Smooth muscle cell (in vitro differentiated cells): ENCODE results near the gene CADPS2. TPM values are rescaled to one million over a fixed set of nuclear protein-coding genes. Genes with fewer than 3 reads are reported as not detected.

ENCODE experiments used
- DNase-seq: peaks from one replicate; lab custom pipeline; 2025; ENCODE audit not compliant: unreplicated experiment; lab: John Stamatoyannopoulos, UW
- H2AFZ ChIP-seq: fragments of 200-600 bp; sonication (generic); 2 replicates; pipeline ENCODE4 v1.6.0; 2016; ENCODE audit warnings: antibody characterized with exemption, low read depth, mild to moderate bottlenecking
- H3F3A ChIP-seq: fragments of 200-600 bp; sonication (generic); 2 replicates; pipeline ENCODE4 v1.6.0; 2017; ENCODE audit warnings: antibody characterized with exemption, low read depth
- H3K27ac ChIP-seq: fragments of 200-600 bp; sonication (generic); 2 replicates; pipeline ENCODE4 v1.5.1; 2016; ENCODE audit warnings: low read depth, mild to moderate bottlenecking
- H3K27me3 ChIP-seq: fragments of 200-600 bp; sonication (generic); 2 replicates; pipeline ENCODE4 v1.6.1; 2016; ENCODE audit warnings: low read depth, mild to moderate bottlenecking
- H3K36me3 ChIP-seq: fragments of 200-600 bp; sonication (generic); 2 replicates; pipeline ENCODE4 v1.5.1; 2016; ENCODE audit warnings: low read depth
- H3K4me1 ChIP-seq: fragments of 200-600 bp; sonication (generic); 2 replicates; pipeline ENCODE4 v1.5.1; 2016; ENCODE audit warnings: low read depth
- H3K4me2 ChIP-seq: fragments of 200-600 bp; sonication (generic); 2 replicates; pipeline ENCODE4 v1.6.0; 2016; ENCODE audit warnings: mild to moderate bottlenecking
- H3K4me3 ChIP-seq: fragments of 200-600 bp; sonication (generic); 2 replicates; pipeline ENCODE4 v1.5.1; 2016; ENCODE audit warnings: mild to moderate bottlenecking
- H3K79me2 ChIP-seq: fragments of 200-600 bp; sonication (generic); 2 replicates; pipeline ENCODE4 v1.6.0; 2016; ENCODE audit warnings: low read depth, mild to moderate bottlenecking
- H3K9ac ChIP-seq: fragments of 200-600 bp; sonication (generic); 2 replicates; pipeline ENCODE4 v1.6.0; 2016; ENCODE audit warnings: low read depth
- H3K9me3 ChIP-seq: fragments of 200-600 bp; sonication (generic); replicated peaks from 2 replicates; pipeline ENCODE4 v1.5.1; 2016; ENCODE audit warnings: low read depth
- H4K20me1 ChIP-seq: fragments of 200-600 bp; sonication (generic); 2 replicates; pipeline ENCODE4 v1.6.0; 2016; ENCODE audit warnings: low read depth
- CTCF ChIP-seq: fragments of 200-600 bp; sonication (generic); IDR thresholded peaks from 2 replicates; pipeline ENCODE4 v1.5.1; 2017; ENCODE audit warnings: borderline replicate concordance, mild to moderate bottlenecking, antibody characterized with exemption; ENCODE audit not compliant: insufficient read depth, poor library complexity, severe bottlenecking
- WGBS: methylation state at CpG from one replicate; pipeline ENCODE4 v1.1.7; 2016; ENCODE audit warnings: low lambda C conversion rate; 5-methylcytosine and 5-hydroxymethylcytosine counted together
- polyA plus RNA-seq: library from polyadenylated mRNA; unstranded; fragments of >200 nt; fragmentation: Nextera tagmentation; extraction: Ambion mirVana; gene quantifications from 2 replicates; pipeline ENCODE4 v1.2.1, GENCODE V29; 2016
- total RNA-seq: library from RNA; depleted of rRNA; stranded (reverse); fragments of >200 nt; gene quantifications from 2 replicates; pipeline ENCODE4 v1.2.3, GENCODE V29; 2014

CADPS2 gene
- total and polyA plus RNA-seq, 2 experiments from 2014 or later: 8.5 to 15.6 TPM

DNA sequence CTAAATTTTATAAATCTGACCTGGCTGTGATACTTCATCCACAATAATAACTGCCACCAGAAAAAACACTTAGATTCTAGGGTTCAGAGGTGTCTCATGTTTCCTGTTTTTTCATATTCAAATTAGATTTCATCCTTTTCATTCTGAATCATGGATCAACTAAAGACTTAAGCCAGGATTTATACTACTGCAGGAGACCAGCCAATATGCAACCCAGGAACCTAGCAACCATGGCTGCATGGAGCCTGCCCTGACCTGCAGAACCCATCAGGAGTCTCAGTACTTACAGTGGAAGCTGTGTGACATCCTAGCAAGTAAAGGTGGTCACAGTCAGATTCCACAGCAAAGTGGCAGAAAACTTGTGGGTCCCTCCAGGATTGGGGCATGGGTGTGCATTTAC is 143.0 kb downstream of the CADPS2 start:
- no peak overlapping the region for H3K27ac ChIP-seq
- H3K27me3 ChIP-seq: no peaks in the 10 kb centered on the region
- no peaks in the 10 kb centered on the region for H3K36me3 ChIP-seq
- H3K4me1 ChIP-seq: peaks cover 17% of the 10 kb centered on the region
- no peaks in the 10 kb centered on the region for H4K20me1 ChIP-seq
- H3K9me3 ChIP-seq: no peaks in the 10 kb centered on the region
- no peak overlapping the region for H2AFZ ChIP-seq
- no peak for TF ChIP-seq CTCF
- no peaks in the 10 kb centered on the region for H3K79me2 ChIP-seq
- peaks cover 5% of the 10 kb centered on the region for H3F3A ChIP-seq
- H3K4me3 ChIP-seq: no peak overlapping the region
- H3K9ac ChIP-seq: no peak overlapping the region
- DNase-seq: no peak
- no peak overlapping the region for H3K4me2 ChIP-seq

GRCh38 chr7:122738947-122739346 is 147.3 kb downstream of the CADPS2 start:
- WGBS: 42% methylated on average over 2 of the region's 2 CpGs
- no peaks in the 10 kb centered on the region for H4K20me1 ChIP-seq
- no peaks in the 10 kb centered on the region for H3K36me3 ChIP-seq
- H2AFZ ChIP-seq: no peak overlapping the region
- peak overlapping the region; percentile 62 for H3K4me2 ChIP-seq
- H3K9ac ChIP-seq: no peak overlapping the region
- no peak overlapping the region for H3K27ac ChIP-seq
- no peak overlapping the region for H3K4me3 ChIP-seq
- H3K9me3 ChIP-seq: no peaks in the 10 kb centered on the region
- no peak for DNase-seq
- peaks cover 18% of the 10 kb centered on the region for H3K4me1 ChIP-seq
- peaks cover 7% of the 10 kb centered on the region for H3F3A ChIP-seq
- H3K27me3 ChIP-seq: no peaks in the 10 kb centered on the region
- no peaks in the 10 kb centered on the region for H3K79me2 ChIP-seq
- TF ChIP-seq CTCF: no peak

- Histone ChIP-seq H3K4me2 (peak overlapping the region; percentile 30), H3K27ac (no peak overlapping the region), H3K4me3 (no peak overlapping the region), H4K20me1 (no peaks in the 10 kb centered on the region), H2AFZ (no peak overlapping the region), H3K9ac (no peak overlapping the region), H3K9me3 (no peaks in the 10 kb centered on the region), H3K27me3 (no peaks in the 10 kb centered on the region), H3K79me2 (no peaks in the 10 kb centered on the region), H3F3A (peaks cover 7% of the 10 kb centered on the region), H3K4me1 (peaks cover 18% of the 10 kb centered on the region), H3K36me3 (no peaks in the 10 kb centered on the region)
- no peak for DNase-seq
- TF ChIP-seq CTCF: no peak
- 73% methylated on average over 1 of the region's 1 CpG for WGBS
Observed at GRCh38 chr7:122736183-122736582, 150.1 kb downstream of the CADPS2 start.

- H3F3A ChIP-seq: no peaks in the 10 kb centered on the region
- H3K27me3 ChIP-seq: no peaks in the 10 kb centered on the region
- no peaks in the 10 kb centered on the region for H4K20me1 ChIP-seq
- no peak overlapping the region for H3K27ac ChIP-seq
- no peak for TF ChIP-seq CTCF
- H3K4me1 ChIP-seq: peaks cover 3% of the 10 kb centered on the region
- no peaks in the 10 kb centered on the region for H3K36me3 ChIP-seq
- DNase-seq: no peak
- H3K79me2 ChIP-seq: no peaks in the 10 kb centered on the region
- no peak overlapping the region for H3K4me3 ChIP-seq
- no peak overlapping the region for H3K9ac ChIP-seq
- WGBS: 69% methylated on average over 1 of the region's 1 CpG
- no peak overlapping the region for H2AFZ ChIP-seq
- no peak overlapping the region for H3K4me2 ChIP-seq
- no peaks in the 10 kb centered on the region for H3K9me3 ChIP-seq
Observed at GRCh38 chr7:122727759-122728158, 158.5 kb downstream of the CADPS2 start.
